HG03064 (cell line): Measurements from ENCODE around the gene CENPQ.

Experiments used
- ATAC-seq: cut with Tn5 transposase; IDR thresholded peaks from one replicate; pipeline ENCODE4 v1.9.1; 2021; ENCODE audit warnings: low read depth; ENCODE audit not compliant: unreplicated experiment

The CENPQ gene

DNA sequence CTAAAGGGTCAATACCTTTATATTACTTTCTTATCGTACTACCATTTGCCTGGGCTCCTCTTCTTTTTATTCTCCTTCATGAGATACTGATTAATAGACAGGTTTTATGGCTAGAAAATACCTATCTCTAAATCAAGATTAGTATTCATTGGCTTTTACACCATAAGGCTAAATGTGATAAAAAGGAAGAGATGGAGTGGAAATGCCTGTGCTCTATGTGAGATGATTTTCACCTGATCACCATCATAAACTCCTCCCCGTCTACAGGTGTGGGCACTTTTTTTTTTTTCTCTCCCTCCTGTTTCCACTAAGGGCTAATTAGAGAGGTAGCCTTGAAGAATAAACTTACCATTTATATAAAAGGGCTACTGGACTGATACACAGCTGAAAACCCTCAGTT, 36.5 kb downstream of the CENPQ start, which contains the start of gene GLYATL3:
GLYATL3 (plus strand) TSS at position 301 of the 400 bp plus-strand sequence. CDS start 12,068 bp downstream, outside the sequence.
- ATAC-seq, result no peak

DNA sequence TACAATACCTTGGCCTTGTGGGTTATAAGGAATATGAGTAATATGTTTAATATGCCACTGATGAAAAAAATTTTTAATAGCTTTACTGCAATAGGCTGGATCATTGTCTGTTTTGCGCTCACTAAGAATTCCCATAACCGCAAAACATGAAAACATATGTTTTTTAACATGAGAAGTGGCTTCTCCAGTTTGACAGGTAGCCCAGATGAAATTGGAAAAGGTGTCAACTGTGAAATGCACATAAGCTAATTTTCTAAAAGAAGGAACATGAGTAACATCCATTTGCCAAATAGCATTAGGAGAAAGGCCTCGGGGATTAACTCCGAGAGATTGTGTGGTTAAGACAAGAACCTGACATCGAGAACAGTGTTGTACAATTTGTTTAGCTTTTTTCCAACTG, 41.5 kb downstream of the CENPQ start:
- ATAC-seq, result no peak

DNA sequence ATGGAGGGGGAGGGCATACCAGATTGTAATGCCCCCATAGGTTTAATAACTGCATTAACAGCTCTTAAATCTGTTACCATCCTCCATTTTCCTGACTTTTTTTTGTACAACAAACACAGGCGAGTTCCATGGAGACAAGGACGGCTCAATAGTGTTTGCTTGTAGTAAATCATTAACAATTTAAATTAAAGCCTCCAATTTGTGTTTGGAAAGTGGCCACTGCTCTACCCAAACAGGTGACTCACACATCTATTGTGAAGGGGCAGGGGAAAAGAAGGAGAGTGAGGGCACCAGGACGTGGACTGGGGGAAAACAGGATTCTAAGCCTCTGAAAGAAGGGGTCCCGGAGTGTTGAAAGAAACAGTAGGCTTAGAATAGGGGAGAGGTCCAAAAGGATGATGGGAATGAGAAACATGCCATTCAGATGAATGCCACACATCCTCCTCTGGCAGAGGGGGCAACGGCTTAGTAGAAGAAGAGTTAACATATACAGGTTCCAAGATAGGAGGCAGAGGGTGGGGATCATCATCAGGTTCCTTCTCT, 43.5 kb downstream of the CENPQ start:
- ATAC-seq, result no peak

DNA sequence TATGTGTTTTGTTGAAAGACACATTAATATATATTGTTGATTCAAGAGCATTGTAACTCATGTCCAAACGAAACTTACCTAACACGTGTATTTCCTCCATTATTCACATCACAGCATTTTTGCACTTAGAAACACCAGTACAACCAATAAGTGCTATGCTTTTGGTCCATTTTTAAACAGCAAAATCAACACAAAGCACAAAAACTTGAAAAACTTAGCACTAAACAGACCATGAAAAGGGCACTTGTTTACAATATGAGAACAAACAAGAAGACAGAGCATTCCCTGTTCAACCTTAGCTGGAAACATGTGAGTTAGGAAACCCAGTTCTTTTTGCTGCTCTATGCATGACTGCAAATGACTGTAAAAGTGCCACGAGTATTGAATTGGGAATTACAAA, 46.2 kb downstream of the CENPQ start:
- no peak for ATAC-seq

- ATAC-seq, result no peak
Measured at GRCh38 chr6:49513153-49513989, 50.2 kb downstream of the CENPQ start.

GRCh38 chr6:49514571-49515484, 51.7 kb downstream of the CENPQ start:
- ATAC-seq, result no peak

DNA sequence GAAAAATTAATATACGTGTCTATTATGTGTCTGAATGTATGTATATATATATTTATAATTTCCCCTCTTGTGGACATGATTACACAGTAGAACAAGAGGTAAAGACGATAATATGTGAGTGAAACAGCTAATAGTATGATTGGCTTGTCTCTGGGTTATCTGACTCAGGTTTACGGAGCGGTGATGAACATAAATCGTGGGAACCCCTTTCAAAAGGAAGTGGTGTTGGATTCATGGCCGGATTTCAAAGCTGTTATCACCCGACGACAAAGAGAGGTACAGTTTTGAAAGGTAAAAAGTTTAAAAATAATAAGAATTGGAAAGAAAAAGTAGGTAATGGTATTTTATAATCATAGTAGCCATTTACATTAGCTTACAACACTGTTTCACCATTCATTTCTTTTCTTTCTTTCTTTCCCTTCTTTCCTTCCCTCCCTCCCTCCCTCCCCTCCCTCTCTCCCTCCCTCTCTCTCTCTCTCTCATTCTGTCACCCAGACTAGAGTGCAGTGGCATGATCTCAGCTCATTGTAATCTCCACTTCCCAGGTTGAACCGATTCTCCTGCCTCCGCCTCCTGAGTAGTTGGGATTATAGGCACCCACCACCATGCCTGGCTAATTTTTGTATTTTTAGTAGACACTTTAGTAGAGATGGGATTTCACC, 52.4 kb downstream of the CENPQ start:
- ATAC-seq, result no peak

- no peak for ATAC-seq
Measured at GRCh38 chr6:49516147-49516505, 53.0 kb downstream of the CENPQ start.

DNA sequence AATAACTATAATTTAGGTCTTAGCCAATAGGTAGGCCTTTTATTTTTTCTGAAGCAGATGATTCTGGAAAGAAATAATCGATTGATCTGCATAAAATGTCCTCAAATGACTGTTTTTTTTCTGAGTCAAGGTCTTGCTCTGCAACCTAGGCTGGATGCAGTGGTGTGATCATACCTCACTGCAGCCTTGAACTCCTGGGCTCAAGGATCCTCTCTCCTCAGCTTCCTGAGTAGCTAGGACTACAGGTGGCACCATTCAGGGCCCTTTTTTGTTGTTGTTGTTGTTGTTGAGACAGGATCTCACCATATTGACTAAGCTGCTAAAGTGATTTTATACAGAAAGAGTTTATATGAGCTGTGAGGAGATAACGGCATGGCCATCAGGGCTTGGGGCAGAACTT, 54.7 kb downstream of the CENPQ start:
- ATAC-seq, result no peak

DNA sequence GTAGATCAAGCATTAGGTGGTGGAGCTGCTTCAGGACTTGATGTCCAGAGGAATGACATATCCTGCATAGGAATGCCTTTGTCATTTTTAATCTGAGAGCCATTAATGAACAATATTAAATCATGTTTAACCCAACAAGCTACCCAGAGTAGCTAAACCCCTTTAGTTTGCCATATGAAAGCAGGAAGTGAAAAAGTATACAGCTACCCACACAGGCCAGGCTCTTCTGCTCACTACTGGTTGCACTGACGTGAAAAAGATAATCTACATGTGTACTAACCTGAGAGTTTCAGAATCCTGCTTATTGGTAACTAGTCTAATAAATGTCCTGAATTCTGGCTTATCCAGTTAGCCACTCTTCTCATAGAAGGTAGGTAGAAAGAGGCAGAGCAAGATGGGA, 56.5 kb downstream of the CENPQ start:
- ATAC-seq, result peak; percentile 75

DNA sequence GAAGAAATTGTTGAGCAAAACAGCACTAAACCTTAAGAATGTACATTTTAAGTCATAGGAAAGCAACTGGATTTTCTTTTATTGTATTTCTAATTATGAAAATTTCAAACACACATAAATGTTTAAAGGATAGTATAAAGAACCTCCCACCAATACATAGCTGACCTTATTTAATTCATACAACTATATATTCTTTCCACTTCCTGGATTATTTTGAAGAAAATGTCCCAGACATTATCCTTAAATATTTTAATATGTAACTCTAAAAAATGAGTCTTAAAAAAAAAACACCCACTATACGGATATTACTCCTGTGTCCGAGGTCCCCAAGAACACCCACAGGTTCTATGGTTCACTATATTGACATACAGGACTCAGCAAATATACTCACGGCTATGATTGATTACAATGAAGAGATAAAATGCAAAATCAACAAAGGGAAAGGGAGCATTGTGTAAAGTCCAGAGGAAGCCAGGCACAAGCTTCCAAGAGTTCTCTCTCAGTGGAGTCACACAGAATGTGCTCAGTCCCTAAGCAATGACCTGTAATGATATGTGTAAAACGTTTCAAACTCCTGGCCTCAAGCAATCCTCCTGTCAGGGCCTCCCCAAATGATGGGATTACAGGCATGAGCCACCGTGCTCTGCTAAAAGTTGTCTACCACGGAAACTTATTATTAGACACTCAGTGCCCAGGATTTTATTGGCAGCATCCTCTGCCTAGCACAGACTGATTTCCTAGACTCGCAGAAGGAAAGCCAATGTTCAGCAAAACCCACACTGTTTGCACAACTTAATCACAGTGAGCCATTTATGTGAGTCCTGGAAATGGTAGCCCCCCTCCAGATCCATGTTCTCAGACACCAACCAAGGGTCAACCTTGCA, 59.8 kb downstream of the CENPQ start:
- ATAC-seq, result no peak

DNA sequence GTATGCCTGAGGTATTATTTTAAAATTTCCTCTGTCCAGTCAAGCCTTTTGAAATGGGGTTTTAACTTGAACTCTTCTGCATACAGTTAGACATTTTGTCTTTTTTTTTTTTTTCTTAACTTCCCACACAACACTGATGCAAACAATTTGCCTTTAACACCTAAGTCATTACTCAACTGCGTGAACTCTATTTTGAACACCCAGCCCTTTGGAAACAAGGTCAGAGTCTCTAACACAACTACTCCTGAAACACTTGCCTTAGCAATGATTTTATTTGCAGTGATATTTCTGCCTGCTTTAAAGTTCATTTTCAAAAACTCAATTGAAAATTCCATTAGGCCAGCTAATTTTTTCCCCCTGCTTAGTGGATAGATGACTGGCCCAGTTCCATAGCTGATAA, 60.7 kb downstream of the CENPQ start:
- ATAC-seq, result no peak

GRCh38 chr6:49524541-49524940, 61.4 kb downstream of the CENPQ start:
- no peak for ATAC-seq

GRCh38 chr6:49526598-49526997, 63.4 kb downstream of the CENPQ start:
- no peak for ATAC-seq

- no peak for ATAC-seq
Measured at GRCh38 chr6:49527320-49527719, 64.2 kb downstream of the CENPQ start.

GRCh38 chr6:49528571-49528970, 65.4 kb downstream of the CENPQ start:
- ATAC-seq, result no peak

DNA sequence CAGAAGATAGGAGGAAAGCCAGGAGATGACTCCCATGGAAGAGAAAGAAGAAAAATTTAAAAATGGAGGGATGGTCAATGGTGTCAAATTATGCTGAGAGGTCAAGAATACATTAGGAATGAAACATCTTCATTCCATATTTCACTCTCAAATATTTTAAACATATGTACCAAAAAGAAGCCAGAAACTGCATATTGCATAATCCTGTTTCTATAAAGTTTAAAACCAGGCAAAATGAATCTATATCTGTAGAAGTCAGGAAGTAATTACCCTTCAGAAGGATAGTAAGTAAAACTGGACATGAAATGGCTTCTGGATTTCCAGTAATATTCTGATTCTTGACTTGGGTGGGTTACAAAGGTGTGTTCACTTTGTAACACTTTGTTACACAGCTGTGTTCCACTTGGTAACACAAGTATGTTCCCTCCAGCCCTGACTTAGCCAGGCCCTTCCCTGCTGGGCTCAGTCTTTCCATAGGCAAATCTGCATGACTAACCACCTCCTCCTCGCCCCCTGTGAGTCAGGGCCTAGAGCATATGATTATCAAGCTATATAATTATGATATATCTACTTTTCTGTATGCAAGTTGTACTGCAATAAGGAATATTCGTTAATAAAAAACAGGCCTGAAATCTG, 67.1 kb downstream of the CENPQ start:
- no peak for ATAC-seq

- peak; percentile 80 for ATAC-seq
Measured at GRCh38 chr6:49531774-49532569, 68.8 kb downstream of the CENPQ start.

DNA sequence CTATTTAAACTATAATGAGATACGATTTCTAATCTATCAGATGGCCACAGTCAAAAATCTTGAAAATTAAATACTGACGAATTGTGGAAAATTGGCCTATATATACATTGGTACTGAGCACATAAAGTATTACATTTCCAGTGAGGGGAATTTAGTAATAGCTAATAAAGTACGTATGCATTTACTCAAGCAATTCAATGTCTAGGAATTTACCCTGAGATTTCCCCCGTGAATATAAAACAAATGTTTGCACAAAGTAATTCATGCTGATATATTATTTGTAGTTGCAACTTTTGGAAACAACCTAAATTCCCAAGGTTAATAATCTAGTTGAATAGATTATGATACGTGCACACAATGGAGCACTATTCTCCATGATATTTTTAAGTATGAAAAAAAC, 72.6 kb downstream of the CENPQ start:
- no peak for ATAC-seq
